HUES6 (cell line): ENCODE measurements around the gene C1QTNF2.

ENCODE experiments used
- H3K27ac ChIP-seq: 2 replicates; pipeline ENCODE4 v1.7.0; 2013; ENCODE audit warnings: low read depth, mild to moderate bottlenecking, low read length, inconsistent platforms
- H3K27me3 ChIP-seq: 2 replicates; pipeline ENCODE4 v1.6.1; 2013; ENCODE audit warnings: low read length; ENCODE audit not compliant: control insufficient read depth, insufficient read depth
- H3K36me3 ChIP-seq: 2 replicates; pipeline ENCODE4 v1.6.1; 2013; ENCODE audit warnings: low read length; ENCODE audit not compliant: control insufficient read depth, insufficient read depth
- H3K4me1 ChIP-seq: 2 replicates; pipeline ENCODE4 v1.6.1; 2013; ENCODE audit warnings: low read length; ENCODE audit not compliant: control insufficient read depth, insufficient read depth
- H3K4me3 ChIP-seq: 2 replicates; pipeline ENCODE4 v1.5.1; 2013; ENCODE audit warnings: low read depth, low read length
- H3K9ac ChIP-seq: one replicate; pipeline ENCODE4 v1.6.1; 2013; ENCODE audit warnings: mild to moderate bottlenecking, low read length
- H3K9me3 ChIP-seq: 2 replicates; pipeline ENCODE4 v1.6.1; 2013; ENCODE audit warnings: low read depth, low read length; ENCODE audit not compliant: control insufficient read depth, insufficient read depth

C1QTNF2 gene

GRCh38 chr5:160297776-160298175 lies 72.7 kb downstream of the C1QTNF2 start:
- Histone ChIP-seq H3K4me1 (peaks cover 26% of the 10 kb centered on the region), H3K27ac (no peak overlapping the region), H3K9ac (no peak overlapping the region), H3K9me3 (no peaks in the 10 kb centered on the region), H3K27me3 (no peaks in the 10 kb centered on the region), H3K36me3 (0 out of 2 replicates have a peak, but pooled peaks cover 5% of the 10 kb centered on the region), H3K4me3 (no peak overlapping the region)
